ENCODE results near the gene RCC1.
"Not testable (repeated sequence)": the region's sequence is repeated elsewhere in the genome, so short reads cannot be mapped to it uniquely, and the experiment has no call there.

Gene RCC1

DNA sequence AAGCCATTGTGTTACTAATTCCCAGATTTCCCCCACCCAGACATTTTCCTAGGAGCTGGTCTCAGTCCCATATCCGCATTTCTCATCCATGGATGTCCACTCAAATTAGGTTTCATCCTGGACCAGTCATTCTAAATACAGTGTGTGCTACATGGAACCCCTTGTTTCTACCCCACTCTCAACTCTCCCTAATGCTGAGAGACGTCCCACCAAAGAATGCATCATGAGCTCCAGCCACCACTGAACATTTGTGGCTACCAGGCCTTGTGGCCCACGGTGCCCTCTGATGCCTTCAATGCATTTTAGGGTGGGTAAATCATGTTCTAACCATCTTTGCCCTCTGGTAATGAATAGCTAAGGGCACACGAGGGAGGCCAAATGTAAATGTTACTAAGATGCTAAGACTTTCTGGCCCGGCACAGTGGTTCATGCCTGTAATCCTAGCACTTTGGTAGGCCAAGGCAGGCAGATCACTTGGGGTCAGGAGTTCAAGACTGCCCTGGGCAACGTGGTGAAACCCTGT, 72.9 kb downstream of the RCC1 start:
- no peak for DNase-seq (ENCODE audit: low read depth, low spot score)
- Histone ChIP-seq H3K9me3 (ENCODE audit: insufficient read depth, low read length) (no peaks in the 10 kb centered on the region), H3K27me3 (ENCODE audit: insufficient read depth, insufficient read length) (peaks cover 3% of the 10 kb centered on the region), H3K4me3 (ENCODE audit: insufficient read length, low read depth) (no peak overlapping the region), H3K9ac (ENCODE audit: insufficient read length, low read depth) (no peak overlapping the region), H3K4me1 (ENCODE audit: insufficient read depth, insufficient read length) (peaks cover 7% of the 10 kb centered on the region), H3K36me3 (ENCODE audit: insufficient read depth, insufficient read length, low read length) (peaks cover 64% of the 10 kb centered on the region)
- TF ChIP-seq SUZ12 (IDR thresholded peaks at IDR 0.05; ENCODE audit: extremely low read depth, insufficient read depth, insufficient read length) = no peak
- TF ChIP-seq ZNF274 (IDR thresholded peaks at IDR 0.05; ENCODE audit: low read depth, low read length) = no peak
- no peak for TF ChIP-seq YY1 (IDR thresholded peaks at IDR 0.05; ENCODE audit: insufficient read depth, insufficient read length)

DNA sequence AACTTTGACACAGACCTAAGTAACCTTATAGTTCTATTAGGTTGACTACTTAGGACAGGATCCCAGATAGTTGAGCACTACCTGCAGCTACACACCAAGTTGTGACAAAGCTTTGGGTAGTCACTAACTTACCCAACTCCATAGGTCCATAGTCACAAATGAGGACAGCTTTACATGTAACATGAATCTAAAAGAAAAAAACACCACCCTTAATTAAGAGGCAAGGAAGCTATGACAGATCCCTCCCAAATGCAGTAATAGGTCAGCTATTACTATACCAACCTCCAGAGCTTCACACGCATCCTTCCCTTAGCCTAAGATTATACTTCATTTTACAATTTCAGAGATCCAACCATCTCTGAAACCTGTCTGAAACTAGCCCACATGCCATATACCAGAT, 73.6 kb downstream of the RCC1 start:
- peaks cover 59% of the 10 kb centered on the region for H3K36me3 ChIP-seq (ENCODE audit: insufficient read depth, insufficient read length, low read length)
- no peak for TF ChIP-seq YY1 (IDR thresholded peaks at IDR 0.05; ENCODE audit: insufficient read depth, insufficient read length)
- TF ChIP-seq ZNF274 (IDR thresholded peaks at IDR 0.05; ENCODE audit: low read depth, low read length) = no peak
- TF ChIP-seq SUZ12 (IDR thresholded peaks at IDR 0.05; ENCODE audit: extremely low read depth, insufficient read depth, insufficient read length) = no peak
- no peak for DNase-seq (ENCODE audit: low read depth, low spot score)
- peaks cover 7% of the 10 kb centered on the region for H3K4me1 ChIP-seq (ENCODE audit: insufficient read depth, insufficient read length)
- peaks cover 3% of the 10 kb centered on the region for H3K27me3 ChIP-seq (ENCODE audit: insufficient read depth, insufficient read length)
- peak overlapping the region; percentile 100 for H3K9ac ChIP-seq (ENCODE audit: insufficient read length, low read depth)
- H3K9me3 ChIP-seq (ENCODE audit: insufficient read depth, low read length) = no peaks in the 10 kb centered on the region
- H3K4me3 ChIP-seq (ENCODE audit: insufficient read length, low read depth) = peak overlapping the region; percentile 90

DNA sequence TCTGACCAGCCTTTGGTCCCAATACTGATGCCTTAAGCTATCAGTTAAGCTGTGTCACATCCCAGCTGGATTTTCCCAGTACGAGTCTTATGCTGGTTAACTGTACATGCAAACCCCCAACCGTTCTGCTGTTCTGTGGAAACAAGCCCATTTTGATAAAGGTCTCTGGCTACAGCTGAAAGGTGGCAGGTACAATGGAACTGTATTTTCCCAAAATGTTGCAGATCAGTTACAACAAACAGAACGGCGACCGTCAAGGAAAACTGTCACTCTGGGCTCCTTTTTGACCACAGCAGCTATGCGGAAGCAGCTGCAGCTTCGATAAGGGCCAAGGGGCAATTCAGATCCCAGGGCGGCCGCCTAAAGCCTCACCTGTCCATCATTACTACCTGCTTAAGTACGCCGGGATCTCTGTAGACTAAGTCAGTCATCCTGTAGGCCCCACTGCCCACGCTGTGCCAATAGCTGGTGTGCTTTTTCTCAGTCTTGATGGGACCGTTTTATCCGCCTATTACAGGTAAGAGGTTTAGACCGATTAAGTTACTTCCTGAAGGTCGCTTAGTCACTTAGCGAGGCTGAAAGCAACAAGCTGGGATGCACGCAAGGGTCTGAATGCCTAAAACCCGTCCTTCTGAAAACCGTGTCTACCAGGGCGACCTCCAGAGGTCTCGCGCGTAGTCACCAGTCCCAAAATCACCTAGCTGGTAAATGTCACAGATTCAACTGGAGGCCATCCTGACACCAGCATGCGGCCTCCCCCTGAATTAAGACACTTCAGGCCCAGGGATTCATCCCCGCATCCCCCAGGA, 75.1 kb downstream of the RCC1 start:
- Histone ChIP-seq H3K36me3 (ENCODE audit: insufficient read depth, insufficient read length, low read length) (peaks cover 50% of the 10 kb centered on the region), H3K4me1 (ENCODE audit: insufficient read depth, insufficient read length) (peaks cover 13% of the 10 kb centered on the region), H3K4me3 (ENCODE audit: insufficient read length, low read depth) (peak overlapping the region; percentile 90), H3K9ac (ENCODE audit: insufficient read length, low read depth) (peak overlapping the region; percentile 100), H3K9me3 (ENCODE audit: insufficient read depth, low read length) (no peaks in the 10 kb centered on the region), H3K27me3 (ENCODE audit: insufficient read depth, insufficient read length) (peaks cover 3% of the 10 kb centered on the region)
- no peak for DNase-seq (ENCODE audit: low read depth, low spot score)
- no peak for TF ChIP-seq SUZ12 (IDR thresholded peaks at IDR 0.05; ENCODE audit: extremely low read depth, insufficient read depth, insufficient read length)
- no peak for TF ChIP-seq ZNF274 (IDR thresholded peaks at IDR 0.05; ENCODE audit: low read depth, low read length)
- no peak for TF ChIP-seq YY1 (IDR thresholded peaks at IDR 0.05; ENCODE audit: insufficient read depth, insufficient read length)

DNA sequence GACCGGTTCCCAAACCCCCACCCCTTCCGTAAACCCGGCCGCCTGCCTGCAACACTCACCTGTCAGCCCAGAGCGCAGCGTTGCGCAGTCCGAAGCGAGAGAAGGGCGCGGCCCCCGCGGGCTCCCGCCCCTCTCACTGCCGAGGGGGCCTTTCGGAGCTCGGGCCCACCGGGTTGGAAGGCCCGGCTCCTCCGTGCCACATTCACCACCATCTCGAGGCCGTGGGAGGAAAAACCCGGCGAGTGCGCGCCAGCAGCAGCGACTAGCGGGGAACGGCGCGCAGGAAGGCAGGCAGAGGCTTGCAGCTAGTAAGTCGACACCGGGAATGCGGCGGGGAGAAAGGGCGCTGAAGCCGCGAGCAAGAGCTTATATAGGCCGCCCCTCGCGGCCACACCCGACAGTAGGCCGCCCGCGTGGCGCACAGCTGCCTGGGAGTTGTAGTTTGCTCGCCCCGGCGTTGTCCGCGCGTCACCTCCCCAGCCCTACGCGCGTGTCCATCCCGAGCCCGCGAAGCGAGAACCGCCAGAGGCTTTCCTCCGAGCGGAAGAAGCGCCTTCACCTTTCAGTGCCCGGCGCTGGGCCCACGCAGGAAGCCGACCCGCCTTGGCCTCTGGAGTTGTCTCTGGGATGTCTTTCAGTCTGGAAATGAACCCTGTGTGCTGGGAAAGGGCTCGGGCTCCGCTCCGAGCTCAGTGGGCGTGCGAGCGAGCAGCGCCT, 75.8 kb downstream of the RCC1 start:
- H3K27me3 ChIP-seq (ENCODE audit: insufficient read depth, insufficient read length) = peaks cover 3% of the 10 kb centered on the region
- peaks cover 13% of the 10 kb centered on the region for H3K4me1 ChIP-seq (ENCODE audit: insufficient read depth, insufficient read length)
- TF ChIP-seq SUZ12 (IDR thresholded peaks at IDR 0.05; ENCODE audit: extremely low read depth, insufficient read depth, insufficient read length) = no peak
- TF ChIP-seq YY1 (IDR thresholded peaks at IDR 0.05; ENCODE audit: insufficient read depth, insufficient read length) = peak; percentile 40
- no peak for TF ChIP-seq ZNF274 (IDR thresholded peaks at IDR 0.05; ENCODE audit: low read depth, low read length)
- DNase-seq (ENCODE audit: low read depth, low spot score) = peak; percentile 96
- no peaks in the 10 kb centered on the region for H3K9me3 ChIP-seq (ENCODE audit: insufficient read depth, low read length)
- H3K9ac ChIP-seq (ENCODE audit: insufficient read length, low read depth) = peak overlapping the region; percentile 100
- peaks cover 49% of the 10 kb centered on the region for H3K36me3 ChIP-seq (ENCODE audit: insufficient read depth, insufficient read length, low read length)
- peak overlapping the region; percentile 90 for H3K4me3 ChIP-seq (ENCODE audit: insufficient read length, low read depth)

DNA sequence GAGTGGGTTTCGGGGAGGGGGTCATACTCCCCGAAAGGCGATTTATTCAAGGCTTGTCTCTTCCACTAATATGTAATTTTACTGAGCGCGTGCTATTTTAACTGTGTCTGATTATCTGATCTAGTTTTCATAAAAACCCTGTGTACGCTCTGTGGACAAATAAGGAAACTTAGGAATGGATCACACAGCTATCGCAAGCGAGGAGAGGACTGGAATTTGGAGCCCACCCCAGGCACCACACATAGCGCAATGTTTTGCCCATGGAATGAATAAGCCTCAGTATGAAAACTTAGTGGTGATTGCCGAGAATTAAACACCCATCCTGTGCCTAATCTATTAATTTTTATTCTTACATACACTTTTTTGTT, 76.4 kb downstream of the RCC1 start:
- Histone ChIP-seq H3K9me3 (ENCODE audit: insufficient read depth, low read length) (no peaks in the 10 kb centered on the region), H3K9ac (ENCODE audit: insufficient read length, low read depth) (peak overlapping the region; percentile 100), H3K36me3 (ENCODE audit: insufficient read depth, insufficient read length, low read length) (peaks cover 43% of the 10 kb centered on the region), H3K4me1 (ENCODE audit: insufficient read depth, insufficient read length) (peaks cover 13% of the 10 kb centered on the region), H3K4me3 (ENCODE audit: insufficient read length, low read depth) (peak overlapping the region; percentile 90), H3K27me3 (ENCODE audit: insufficient read depth, insufficient read length) (peaks cover 3% of the 10 kb centered on the region)
- no peak for DNase-seq (ENCODE audit: low read depth, low spot score)
- TF ChIP-seq SUZ12 (IDR thresholded peaks at IDR 0.05; ENCODE audit: extremely low read depth, insufficient read depth, insufficient read length) (no peak), ZNF274 (IDR thresholded peaks at IDR 0.05; ENCODE audit: low read depth, low read length) (no peak), YY1 (IDR thresholded peaks at IDR 0.05; ENCODE audit: insufficient read depth, insufficient read length) (no peak)

DNA sequence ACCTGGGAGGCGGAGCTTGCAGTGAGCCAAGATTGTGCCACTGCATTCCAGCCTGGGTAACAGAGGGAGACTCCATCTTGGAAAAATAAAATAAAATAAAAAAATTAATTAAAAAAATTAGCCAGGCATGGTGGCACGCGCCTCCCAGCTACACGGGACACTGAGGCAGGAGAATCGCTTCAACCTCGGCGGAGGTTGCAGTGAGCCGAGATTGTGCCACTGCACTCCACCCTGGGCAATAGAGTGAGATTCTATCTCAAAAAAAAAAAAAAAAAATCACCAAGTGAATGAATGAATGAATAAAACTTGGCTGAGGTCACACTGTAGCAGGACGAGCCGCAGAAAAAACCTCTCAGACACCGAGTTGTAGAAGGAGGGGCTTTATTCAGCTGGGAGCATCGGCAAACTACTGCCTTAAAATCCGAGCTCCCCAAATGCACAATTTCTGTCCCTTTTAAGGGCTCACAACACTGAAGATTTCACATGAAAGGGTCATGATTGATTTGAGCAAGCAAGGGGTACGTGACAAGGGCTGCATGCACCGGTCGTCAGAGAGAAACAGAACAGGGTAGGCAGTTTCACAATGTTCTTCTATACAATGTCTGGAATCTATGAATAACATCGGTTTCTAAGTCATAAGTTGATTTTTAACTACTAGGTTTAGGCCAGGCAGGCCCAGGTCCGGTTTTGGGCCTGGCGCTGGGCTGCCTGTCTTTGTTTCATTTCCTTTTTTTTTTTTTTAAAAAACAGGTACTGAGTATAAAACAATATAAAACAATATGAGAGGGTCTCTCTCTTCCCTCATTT, 80.9 kb downstream of the RCC1 start:
- not testable (repeated sequence) for H3K36me3 ChIP-seq (ENCODE audit: insufficient read depth, insufficient read length, low read length); H3K4me3 ChIP-seq (ENCODE audit: insufficient read length, low read depth); H3K9ac ChIP-seq (ENCODE audit: insufficient read length, low read depth); DNase-seq (ENCODE audit: low read depth, low spot score); H3K9me3 ChIP-seq (ENCODE audit: insufficient read depth, low read length)
- peaks cover 11% of the 10 kb centered on the region for H3K4me1 ChIP-seq (ENCODE audit: insufficient read depth, insufficient read length)
- peaks cover 11% of the 10 kb centered on the region for H3K27me3 ChIP-seq (ENCODE audit: insufficient read depth, insufficient read length)
